GM12872 (cell line): Measurements from ENCODE around the gene NRSN2.
A peak's percentile ranks its signal among the peaks of the same experiment; 100 is the strongest.

Experiments used
- CTCF ChIP-seq: IDR thresholded peaks from 3 replicates; pipeline ENCODE4 v1.5.1; 2011; ENCODE audit warnings: low read depth, mild to moderate bottlenecking, low read length, moderate library complexity; ENCODE audit not compliant: insufficient read depth

NRSN2 gene

GRCh38 chr20:313402-313801 is 33.5 kb upstream of the NRSN2 start:
- TF ChIP-seq CTCF = no peak

GRCh38 chr20:313948-314347 is 33.0 kb upstream of the NRSN2 start:
- no peak for TF ChIP-seq CTCF

- TF ChIP-seq CTCF = no peak
Measured at GRCh38 chr20:316316-317068, 30.4 kb upstream of the NRSN2 start.

DNA sequence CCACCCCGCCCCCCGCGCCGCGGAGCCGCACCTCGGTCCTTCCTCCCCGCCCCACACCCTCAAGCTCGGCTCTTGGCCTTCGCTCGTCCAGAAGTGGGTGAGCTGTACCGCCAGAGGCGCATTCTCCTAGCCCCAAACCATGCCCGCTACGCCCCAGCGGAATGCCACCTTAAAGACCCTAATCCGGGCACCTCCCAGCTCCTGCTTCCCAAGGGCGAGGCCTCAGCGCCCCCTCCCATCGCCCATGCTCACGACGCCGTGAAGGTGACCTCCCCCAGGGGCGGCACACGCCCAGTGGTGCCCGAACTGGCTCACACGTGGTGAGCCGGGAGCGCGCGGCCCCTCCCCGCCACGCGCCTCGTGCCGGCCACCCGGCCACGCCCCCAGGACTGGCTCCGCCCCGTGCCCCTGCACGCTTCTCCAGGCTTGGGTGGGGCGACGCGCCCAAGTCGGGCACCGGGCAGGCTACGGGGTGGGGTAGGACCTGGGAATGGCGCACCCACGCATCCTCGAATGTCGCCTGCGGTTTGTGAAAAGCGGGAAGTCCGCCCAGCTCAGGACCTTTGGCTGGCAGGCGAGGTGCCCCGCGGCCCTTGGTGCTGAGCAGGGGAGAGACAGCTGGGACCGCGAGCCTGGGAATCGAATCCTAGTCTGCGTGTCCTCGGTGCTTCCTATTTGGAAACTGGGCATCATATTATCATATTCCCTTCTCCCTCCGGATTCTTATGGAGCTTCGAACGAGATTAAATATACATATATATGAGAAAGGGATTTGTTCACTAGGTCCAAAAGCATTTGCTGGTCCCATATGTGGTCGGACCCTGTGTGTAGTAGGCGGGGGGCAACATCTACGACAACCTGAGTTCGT is 22.5 kb upstream of the NRSN2 start:
- peak; percentile 51 for TF ChIP-seq CTCF

- no peak for TF ChIP-seq CTCF
Measured at GRCh38 chr20:325045-325888, 21.6 kb upstream of the NRSN2 start, which contains the start of gene SOX12. TSS of gene SOX12 (plus strand) at chr20:325552. CDS start at chr20:325925, 373 bp downstream.

- TF ChIP-seq CTCF = no peak
Measured at GRCh38 chr20:325889-326644, 20.8 kb upstream of the NRSN2 start.
